Mucosa of descending colon (tissue), 3 donors: ENCODE data around the gene TTC8. TPM values are rescaled to one million over a fixed set of nuclear protein-coding genes. Genes with fewer than 3 reads are reported as not detected.

Experiments
- ATAC-seq: fragments of 200-7000 bp; cut with Tn5 transposase; one replicate; pipeline ENCODE4 v1.9.1; 2020; ENCODE audit warnings: mild to moderate bottlenecking, moderate library complexity
- DNase-seq, 3 donors: peaks; one replicate each; pipeline ENCODE4 v3.0.0-alpha.2; 2020
- H3K36me3 ChIP-seq: fragments of 200-600 bp; one replicate; pipeline ENCODE4 v1.8.0; 2021; ENCODE audit warnings: low read depth, mild to moderate bottlenecking
- H3K4me1 ChIP-seq: fragments of 200-600 bp; one replicate; pipeline ENCODE4 v1.8.0; 2021; ENCODE audit warnings: low read depth, mild to moderate bottlenecking
- H3K4me3 ChIP-seq: fragments of 200-600 bp; one replicate; pipeline ENCODE4 v1.8.0; 2021; ENCODE audit warnings: mild to moderate bottlenecking
- H3K9me3 ChIP-seq: fragments of 200-600 bp; one replicate; pipeline ENCODE4 v1.8.0; 2021; ENCODE audit warnings: mild to moderate bottlenecking
- CTCF ChIP-seq: fragments of 200-600 bp; IDR thresholded peaks from one replicate; pipeline ENCODE4 v1.8.0; 2022; ENCODE audit warnings: antibody characterized with exemption, mild to moderate bottlenecking
- intact Hi-C, 2 donors: fragments of 100-400 bp; cut with DNase I in 1 of 2; cut with micrococcal nuclease in 1 of 2; formaldehyde crosslinking; loops; one replicate each; pipeline versions ENCODE4 v1.11.0 to v1.11.1; 2022; cut with DNase I, micrococcal nuclease
- total RNA-seq, 3 donors: library from RNA; stranded (reverse); fragmentation: NEBNext Ultra II Directional in 2 of 3; extraction: Animal tissue kit (Norgen Biotek cat#: 25700) in 2 of 3; gene quantifications; one replicate each; pipeline versions ENCODE4 v1.2.1 to v1.2.4, GENCODE V29; 2021 to 2023
- donor health status: DM: no; HTN: no; CAD: no; lungs with moderate emphysema.
- donor health status: DM: no; HTN: no; CAD: no.
- donor health status: DM: no; HTN: yes; CAD: no.

TTC8 gene
- total RNA-seq, 3 donors from 2014 or later: 12.5 to 20.2 (median 14.1) TPM

- intact Hi-C loops: no loop called here
- Histone ChIP-seq H3K4me3 (no peak overlapping the region), H3K9me3 (no peaks in the 10 kb centered on the region), H3K36me3 (no peaks in the 10 kb centered on the region), H3K4me1 (no peaks in the 10 kb centered on the region)
- ATAC-seq (no peak), DNase-seq (no peak)
- TF ChIP-seq CTCF: no peak
Measured at GRCh38 chr14:88835661-88836060, 11.2 kb downstream of the TTC8 start.

GRCh38 chr14:88837495-88837894 is 13.0 kb downstream of the TTC8 start:
- DNase-seq: no peak
- ATAC-seq: no peak
- no peak for TF ChIP-seq CTCF
- Histone ChIP-seq H3K4me3 (no peak overlapping the region), H3K36me3 (no peaks in the 10 kb centered on the region), H3K9me3 (no peaks in the 10 kb centered on the region), H3K4me1 (no peaks in the 10 kb centered on the region)
- intact Hi-C loops: no loop called here

GRCh38 chr14:88838015-88838414 is 13.6 kb downstream of the TTC8 start:
- intact Hi-C loops: no loop called here
- no peaks in the 10 kb centered on the region for H3K4me1 ChIP-seq
- no peaks in the 10 kb centered on the region for H3K36me3 ChIP-seq
- DNase-seq (no peak), ATAC-seq (no peak)
- H3K4me3 ChIP-seq: no peak overlapping the region
- H3K9me3 ChIP-seq: no peaks in the 10 kb centered on the region
- no peak for TF ChIP-seq CTCF

GRCh38 chr14:88840926-88841325 is 16.5 kb downstream of the TTC8 start:
- intact Hi-C loops: no loop called here
- Histone ChIP-seq H3K4me1 (no peaks in the 10 kb centered on the region), H3K36me3 (no peaks in the 10 kb centered on the region), H3K9me3 (no peaks in the 10 kb centered on the region), H3K4me3 (no peak overlapping the region)
- TF ChIP-seq CTCF: no peak
- ATAC-seq: no peak
- DNase-seq: no peak

GRCh38 chr14:88841741-88842140 is 17.3 kb downstream of the TTC8 start:
- intact Hi-C loops: no loop called here
- DNase-seq (no peak), ATAC-seq (no peak)
- H3K4me1 ChIP-seq: no peaks in the 10 kb centered on the region
- no peak overlapping the region for H3K4me3 ChIP-seq
- H3K36me3 ChIP-seq: no peaks in the 10 kb centered on the region
- no peaks in the 10 kb centered on the region for H3K9me3 ChIP-seq
- no peak for TF ChIP-seq CTCF

- TF ChIP-seq CTCF: no peak
- H3K4me3 ChIP-seq: no peak overlapping the region
- H3K4me1 ChIP-seq: no peaks in the 10 kb centered on the region
- no peak for ATAC-seq
- H3K9me3 ChIP-seq: no peaks in the 10 kb centered on the region
- intact Hi-C loops: no loop called here
- no peaks in the 10 kb centered on the region for H3K36me3 ChIP-seq
- no peak for DNase-seq
Measured at GRCh38 chr14:88842414-88842813, 18.0 kb downstream of the TTC8 start.
